ENCODE measurements around the gene XYLT2. TPM values are rescaled to one million over a fixed set of nuclear protein-coding genes. Genes with fewer than 3 reads are reported as not detected.

XYLT2 gene
- total and polyA plus RNA-seq, 2 of the 8 experiments (the other 6 are each of a cell fraction or from before 2014, with no cell fraction given), result 28.0 to 29.9 TPM

DNA sequence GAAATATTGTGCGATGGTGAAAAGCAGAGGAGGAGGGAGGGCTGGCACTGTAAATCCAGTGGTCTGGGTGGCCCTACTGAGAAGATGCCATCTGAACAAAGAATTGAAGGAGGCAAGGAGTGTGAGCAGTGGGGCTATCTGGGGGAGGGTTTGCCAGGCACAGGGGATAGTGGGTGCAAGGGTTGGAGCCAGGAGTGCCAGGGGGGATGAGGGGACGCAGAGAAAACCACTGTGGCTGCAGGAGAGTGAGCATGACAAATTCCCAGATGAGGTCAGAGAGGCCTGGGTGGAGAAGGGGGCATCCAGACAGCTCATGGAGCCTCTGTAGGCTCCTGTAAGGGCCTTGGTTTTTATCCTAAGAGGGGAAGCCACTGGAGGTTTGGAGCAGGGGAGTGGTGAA is 4.8 kb downstream of the XYLT2 start:
- TF ChIP-seq SIX5 (IDR thresholded peaks at IDR 0.05; ENCODE audit: low read depth, low read length), result no peak
- no peak for TF ChIP-seq YY1 (IDR thresholded peaks at IDR 0.05; ENCODE audit: low read depth, low read length)

More for the DNA sequence above, 4.8 kb downstream of the XYLT2 start:
- H3K36me3 ChIP-seq (ENCODE audit: control insufficient read depth in 2 of 4, insufficient read depth in 4 of 4, low read length in 3 of 4), result peaks cover 7 to 21% (median 13%) of the 10 kb centered on the region in 4 experiments; a peak in 7 of 8 replicates
- H2BK120ac ChIP-seq (replicated peaks; ENCODE audit: low read depth, low read length), result no peak overlapping the region
- no peak overlapping the region for H2BK15ac ChIP-seq (ENCODE audit: low read length)
- FAIRE-seq (no peak), DNase-seq (ENCODE audit: low read depth in 1 of 2, low spot score in 2 of 2) (no peak)
- no peak overlapping the region for H3K14ac ChIP-seq (ENCODE audit: insufficient read length)
- CTCF ChIA-PET (ENCODE audit: partially characterized antibody), result interaction anchor here (2.2 kb wide), 1 partner anchor 12 kb away, joined by 11 read pairs; no protein-coding TSS in a partner anchor
- no peaks in the 10 kb centered on the region for H3K27me3 ChIP-seq (replicated peaks in 1 of 4; ENCODE audit: control insufficient read depth in 3 of 4, extremely low read depth in 1 of 4, insufficient read depth in 3 of 4, low read length in 3 of 4)
- peaks cover 0 to 25% of the 10 kb centered on the region in 2 experiments; a peak in 2 of 4 replicates for H3K79me2 ChIP-seq (ENCODE audit: control insufficient read depth in 1 of 2, insufficient read depth in 2 of 2, low read length in 2 of 2)
- peaks cover 20% of the 10 kb centered on the region for H3K79me1 ChIP-seq (ENCODE audit: low read depth, low read length)
- no peak overlapping the region for H3K56ac ChIP-seq (replicated peaks; ENCODE audit: insufficient read length, low read depth, low read length)
- H2BK5ac ChIP-seq (ENCODE audit: low read depth, low read length), result no peak overlapping the region
- no peak overlapping the region for H3K9ac ChIP-seq (replicated peaks in 1 of 4; ENCODE audit: extremely low read depth in 1 of 4, low read depth in 3 of 4, low read length in 3 of 4)
- peaks cover 2 to 29% of the 10 kb centered on the region in 2 experiments for H4K20me1 ChIP-seq (replicated peaks in 1 of 2; ENCODE audit: control insufficient read depth in 1 of 2, insufficient read depth in 2 of 2, low read length in 2 of 2)
- POLR2A ChIA-PET (ENCODE audit: partially characterized antibody), result interaction anchor here (12.4 kb wide), 1 partner anchor 12 kb away, joined by 135 read pairs; no protein-coding TSS in a partner anchor
- no peak overlapping the region for H2AFZ ChIP-seq (ENCODE audit: low read length)
- H4K8ac ChIP-seq (ENCODE audit: extremely low read depth, insufficient read depth, low read length), result no peak overlapping the region
- peaks cover 4 to 12% (median 10%) of the 10 kb centered on the region in 4 experiments for H3K4me1 ChIP-seq (replicated peaks in 1 of 4; ENCODE audit: control insufficient read depth in 3 of 4, insufficient read depth in 4 of 4, low read length in 3 of 4)
- no peak overlapping the region for H3K18ac ChIP-seq (ENCODE audit: extremely low read depth, low read length)
- H2AK5ac ChIP-seq (ENCODE audit: low read depth, low read length), result no peak overlapping the region
- no peak overlapping the region for H4K5ac ChIP-seq (ENCODE audit: insufficient read length, low read depth, low read length)
- H3K4ac ChIP-seq (replicated peaks; ENCODE audit: insufficient read length, low read depth, low read length), result no peak overlapping the region
- no peak overlapping the region for H2BK20ac ChIP-seq (ENCODE audit: low read length)
- H3K9me3 ChIP-seq (ENCODE audit: insufficient read depth in 2 of 2, low read depth in 1 of 2, low read length in 1 of 2), result no peaks in the 10 kb centered on the region
- H3K27ac ChIP-seq (ENCODE audit: low read depth, low read length), result no peak overlapping the region
- no peak overlapping the region for H3K23ac ChIP-seq (ENCODE audit: insufficient read length)
- H3K23me2 ChIP-seq (ENCODE audit: low read depth, low read length), result peaks cover 11% of the 10 kb centered on the region
- 90 to 100% methylated on average over 1 to 2 of the region's 2 CpGs for WGBS, 2 experiments (ENCODE audit: extremely low coverage in 1 of 2, insufficient coverage in 1 of 2, insufficient read length in 1 of 2, insufficient replicate concordance in 2 of 2, low coverage in 1 of 2, low lambda C conversion rate in 2 of 2, missing lambda C conversion rate in 1 of 2)
- H3K4me2 ChIP-seq (ENCODE audit: insufficient read depth in 1 of 2, low read depth in 2 of 2, low read length in 2 of 2), result no peak overlapping the region
- no peak overlapping the region for H3K4me3 ChIP-seq (ENCODE audit: extremely low read depth in 1 of 4, insufficient read depth in 2 of 4, low read depth in 3 of 4, low read length in 4 of 4)
- H4K91ac ChIP-seq (replicated peaks; ENCODE audit: insufficient read length, low read length), result no peak overlapping the region
- no peak overlapping the region for H2BK12ac ChIP-seq (ENCODE audit: low read depth, low read length)
